Prostate gland (tissue), 2 donors: ENCODE results near the gene PBX3.

Source experiments
- POLR2A ChIP-seq: fragments of 450-650 bp; IDR thresholded peaks from one replicate; pipeline ENCODE4 v1.6.1; 2016; ENCODE audit warnings: antibody characterized with exemption, mild to moderate bottlenecking
- TF ChIP-seq, protein P1 (sequence below), 4 experiments: fragments of 200-600 bp in 2 of 4; fragments of 450-650 bp in 2 of 4; sonication (generic) in 2 of 4; IDR thresholded peaks; 1 replicate in 3 of 4; 2 replicates in 1 of 4; pipeline ENCODE4 v1.5.1; 2016 to 2019; ENCODE audit warnings: antibody characterized with exemption in 4 of 4, mild to moderate bottlenecking in 2 of 4, moderate library complexity in 2 of 4

DNA sequence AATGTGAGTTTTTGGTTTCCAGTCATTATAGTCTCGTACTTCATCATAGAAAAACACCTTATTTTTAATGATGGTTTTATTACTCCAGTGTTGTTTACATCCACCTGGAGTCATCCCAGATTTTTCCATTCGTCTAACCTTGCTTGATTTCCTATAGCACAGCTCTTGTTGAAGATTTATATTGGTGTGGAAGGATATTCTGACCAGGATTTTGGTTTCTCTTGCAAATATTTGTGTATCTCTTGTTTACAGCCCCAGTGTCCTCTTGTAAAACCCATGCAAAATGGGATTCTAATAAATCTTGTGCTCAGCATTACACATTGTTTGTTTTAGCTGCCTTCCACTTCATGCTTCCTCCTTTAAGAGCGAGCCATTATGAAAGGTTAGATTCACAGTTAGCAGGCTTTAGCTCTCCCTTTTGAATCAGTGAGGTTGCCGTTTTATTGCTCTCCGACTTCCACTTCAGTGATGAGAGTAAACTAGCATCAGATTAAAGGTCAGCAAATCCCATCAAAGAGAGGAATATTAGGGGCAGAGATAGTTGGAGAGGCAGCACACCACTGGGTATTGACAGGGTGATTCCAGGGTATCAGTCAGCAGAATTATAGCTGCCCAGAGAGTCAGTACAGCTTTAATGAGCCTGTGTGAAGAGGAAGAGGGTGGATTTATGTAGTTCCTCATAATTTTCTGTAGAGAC, 157.1 kb downstream of the PBX3 start:
- TF ChIP-seq, protein P1, sequence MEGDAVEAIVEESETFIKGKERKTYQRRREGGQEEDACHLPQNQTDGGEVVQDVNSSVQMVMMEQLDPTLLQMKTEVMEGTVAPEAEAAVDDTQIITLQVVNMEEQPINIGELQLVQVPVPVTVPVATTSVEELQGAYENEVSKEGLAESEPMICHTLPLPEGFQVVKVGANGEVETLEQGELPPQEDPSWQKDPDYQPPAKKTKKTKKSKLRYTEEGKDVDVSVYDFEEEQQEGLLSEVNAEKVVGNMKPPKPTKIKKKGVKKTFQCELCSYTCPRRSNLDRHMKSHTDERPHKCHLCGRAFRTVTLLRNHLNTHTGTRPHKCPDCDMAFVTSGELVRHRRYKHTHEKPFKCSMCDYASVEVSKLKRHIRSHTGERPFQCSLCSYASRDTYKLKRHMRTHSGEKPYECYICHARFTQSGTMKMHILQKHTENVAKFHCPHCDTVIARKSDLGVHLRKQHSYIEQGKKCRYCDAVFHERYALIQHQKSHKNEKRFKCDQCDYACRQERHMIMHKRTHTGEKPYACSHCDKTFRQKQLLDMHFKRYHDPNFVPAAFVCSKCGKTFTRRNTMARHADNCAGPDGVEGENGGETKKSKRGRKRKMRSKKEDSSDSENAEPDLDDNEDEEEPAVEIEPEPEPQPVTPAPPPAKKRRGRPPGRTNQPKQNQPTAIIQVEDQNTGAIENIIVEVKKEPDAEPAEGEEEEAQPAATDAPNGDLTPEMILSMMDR (IDR thresholded peaks at IDR 0.05) = no peak
- no peak for TF ChIP-seq POLR2A
